GM18951 (cell line): ENCODE data around the gene DAB2IP.

ENCODE experiments used
- POLR2A ChIP-seq: IDR thresholded peaks from 4 replicates; pipeline ENCODE4 v1.6.1; 2011; ENCODE audit warnings: mild to moderate bottlenecking; ENCODE audit not compliant: insufficient read length, insufficient read depth; ENCODE audit errors: extremely low read depth
- in situ Hi-C: fragments of 300-500 bp; cut with MboI; formaldehyde crosslinking; loops from one replicate; pipeline ENCODE4 v1.12.0; 2022; ENCODE audit warnings: low sequenced_read_pairs, mixed read lengths, inconsistent platforms; ENCODE audit not compliant: unreplicated experiment

DAB2IP gene

DNA sequence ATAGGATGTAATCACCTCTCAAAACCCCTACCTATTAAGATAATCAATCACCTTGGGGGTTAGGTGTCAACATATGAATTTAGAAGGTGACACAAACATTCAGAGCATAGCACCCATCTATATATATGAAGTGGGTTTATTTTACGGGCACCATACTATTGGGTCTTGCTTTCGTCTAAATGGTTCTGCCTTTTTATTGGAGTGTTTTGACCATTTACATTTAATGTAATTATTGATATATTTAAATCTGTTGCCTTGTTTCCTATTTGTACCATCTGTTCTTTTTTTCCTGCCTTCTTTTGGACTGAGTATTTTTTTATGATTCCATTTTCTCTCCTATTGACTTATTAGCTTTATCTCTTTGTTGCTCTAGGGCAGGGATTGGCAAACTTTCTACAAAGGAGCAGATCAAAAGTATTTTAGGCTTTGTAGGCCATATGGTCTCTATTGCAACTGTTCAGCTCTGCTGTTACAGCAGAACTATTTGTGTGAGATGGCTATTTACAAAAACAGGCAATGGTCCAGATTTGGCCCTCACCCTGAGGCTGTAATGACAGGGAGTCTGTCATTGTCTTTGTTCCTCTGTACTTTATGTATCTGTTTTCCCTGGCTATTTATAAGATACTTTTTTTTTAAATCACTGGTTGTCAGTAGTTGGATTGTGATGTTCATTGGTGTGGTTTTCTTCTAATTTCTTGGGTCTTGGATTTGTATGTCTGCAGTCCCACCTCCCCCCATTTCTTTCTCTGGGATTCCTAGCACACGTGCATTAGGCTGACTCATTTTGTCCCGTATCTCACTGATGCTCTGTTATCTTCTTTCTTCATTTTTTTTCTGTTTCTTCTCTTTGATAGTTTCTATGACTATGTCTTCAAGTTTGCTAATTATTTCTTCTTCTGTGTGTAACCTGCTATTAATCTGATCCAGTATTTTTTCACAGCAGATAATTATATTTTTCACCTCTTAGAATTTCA lies 127.1 kb downstream of the DAB2IP start:
- in situ Hi-C loops = no loop called here
- no peak for TF ChIP-seq POLR2A

DNA sequence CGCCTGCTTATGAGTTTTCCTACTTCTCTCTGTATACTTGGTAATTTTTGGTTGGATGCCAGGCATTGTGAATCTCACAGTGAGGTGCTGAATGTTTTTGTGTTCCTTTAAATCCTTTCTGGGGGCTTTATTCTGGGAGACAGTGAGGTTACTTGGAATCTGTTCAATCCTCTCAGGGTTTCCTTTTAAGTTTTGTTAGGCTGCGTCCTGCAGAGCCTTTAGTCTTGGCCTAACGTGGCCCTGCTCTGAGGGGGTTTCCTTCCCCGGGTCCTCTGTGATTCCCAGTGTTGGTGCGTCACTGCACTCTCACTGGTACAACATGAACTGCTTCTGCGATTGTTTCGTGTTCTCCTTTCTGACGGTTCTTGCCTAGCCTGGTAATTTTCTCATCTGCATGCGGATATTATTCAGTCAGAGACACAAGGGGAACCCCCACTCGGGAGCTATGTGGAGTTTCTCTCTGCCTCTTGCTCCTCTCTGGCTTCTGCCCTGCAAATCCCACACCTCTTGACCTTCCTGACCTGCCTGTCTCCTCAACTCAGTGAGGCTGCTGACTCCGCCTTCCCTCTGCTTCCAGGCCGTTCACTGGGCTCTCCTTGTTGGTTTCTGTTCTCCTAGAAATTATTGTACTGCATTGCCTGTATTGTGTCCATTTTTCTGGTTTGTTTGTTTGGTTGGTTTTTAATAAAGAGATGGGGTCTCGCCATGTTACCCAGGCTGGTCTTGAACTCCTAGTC lies 128.1 kb downstream of the DAB2IP start:
- in situ Hi-C loops = no loop called here
- TF ChIP-seq POLR2A = no peak

DNA sequence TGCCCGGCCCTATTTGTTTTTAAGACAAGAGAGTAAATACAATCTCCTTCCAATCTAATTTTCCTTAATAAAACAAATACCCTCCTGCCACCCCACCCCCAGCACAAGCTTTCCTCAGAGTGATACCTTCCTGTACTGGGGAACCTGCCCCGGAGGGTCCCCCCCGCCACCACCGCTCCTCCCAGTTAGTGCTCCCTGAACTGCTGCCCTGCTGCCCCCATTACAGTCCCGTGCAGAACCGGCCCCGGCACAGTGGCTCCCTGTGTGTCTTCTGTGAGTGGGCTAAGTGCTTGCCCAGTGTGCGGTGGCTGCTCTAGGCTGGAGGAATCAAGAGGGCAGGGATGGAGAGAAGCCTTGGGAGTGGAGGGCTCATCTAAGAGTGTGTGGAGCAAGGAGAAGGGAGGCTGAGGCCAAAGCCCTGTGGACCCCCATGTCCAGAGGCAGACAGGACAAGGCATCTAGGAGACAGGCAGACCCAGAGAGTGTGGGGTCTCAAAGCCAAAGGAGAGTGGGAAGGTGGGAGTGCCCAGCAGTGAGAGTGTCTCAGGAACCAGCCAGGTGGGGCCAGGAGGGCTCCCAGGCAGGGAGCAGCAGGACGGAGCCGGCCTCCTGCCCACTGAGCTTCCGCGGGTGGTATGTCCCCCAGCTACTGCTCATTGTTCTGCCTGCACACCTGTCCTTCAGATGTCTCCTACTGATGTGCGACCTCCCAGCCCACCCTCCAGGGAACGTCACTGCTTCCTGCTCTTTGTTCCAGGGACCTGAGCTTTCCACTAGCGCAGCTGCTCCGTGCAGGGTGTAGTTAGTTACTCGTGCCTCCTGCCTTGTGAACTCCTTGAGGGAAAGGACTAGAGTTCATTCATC lies 129.0 kb downstream of the DAB2IP start:
- no peak for TF ChIP-seq POLR2A
- in situ Hi-C loops = no loop called here

DNA sequence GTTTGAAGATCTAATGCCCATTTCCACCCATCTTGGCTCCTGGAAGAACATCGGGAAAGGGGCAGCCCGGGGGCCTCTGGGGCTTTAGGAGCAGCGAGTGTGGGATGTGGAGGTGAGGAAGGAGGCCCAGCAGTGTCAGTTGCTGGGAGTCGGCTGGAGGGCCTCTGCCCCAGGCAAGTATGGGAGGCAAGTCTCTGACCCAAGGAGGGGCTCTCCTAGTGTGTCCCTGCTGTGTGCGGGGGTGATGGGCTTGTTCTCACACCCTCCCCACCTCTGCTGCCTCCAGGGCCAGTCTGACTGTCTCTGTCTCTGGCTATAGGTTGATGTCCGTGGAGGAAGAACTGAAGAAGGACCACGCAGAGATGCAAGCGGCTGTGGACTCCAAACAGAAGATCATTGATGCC lies 129.7 kb downstream of the DAB2IP start:
- TF ChIP-seq POLR2A = no peak
- in situ Hi-C loops = no loop called here

DNA sequence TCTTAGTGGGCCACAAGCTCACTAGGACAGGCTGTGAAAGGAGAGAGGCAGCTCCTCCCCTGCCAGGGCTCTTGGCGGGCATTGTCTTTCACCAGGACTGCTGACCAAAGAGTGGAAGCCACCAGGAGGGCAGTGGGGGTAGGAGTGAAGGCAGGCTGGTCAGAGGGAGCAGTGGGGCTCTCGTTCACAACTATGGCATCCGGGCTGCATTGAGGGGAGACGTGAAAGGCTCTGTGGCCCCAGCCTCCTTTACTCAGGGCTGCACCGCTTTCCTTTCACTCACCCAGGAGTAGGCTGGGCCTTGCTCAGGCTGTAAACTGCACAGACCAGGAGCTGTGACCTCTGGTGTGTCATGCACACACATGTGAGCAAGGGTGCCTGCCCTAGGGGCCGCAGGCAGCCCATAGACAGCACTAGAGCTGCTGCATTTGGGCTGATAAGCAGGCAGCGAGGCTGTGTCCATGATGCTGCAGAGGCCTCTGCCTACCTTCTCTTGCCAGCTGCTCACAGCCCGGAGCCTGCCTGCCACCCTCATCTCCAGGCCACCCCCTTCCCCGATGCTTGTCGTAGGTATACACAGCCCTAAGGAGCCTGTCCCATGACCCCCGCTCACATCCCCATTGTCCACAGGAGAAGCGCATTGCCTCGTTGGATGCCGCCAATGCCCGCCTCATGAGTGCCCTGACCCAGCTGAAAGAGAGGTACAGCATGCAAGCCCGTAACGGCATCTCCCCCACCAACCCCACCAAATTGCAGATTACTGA lies 130.4 kb downstream of the DAB2IP start:
- in situ Hi-C loops = no loop called here
- TF ChIP-seq POLR2A = no peak

DNA sequence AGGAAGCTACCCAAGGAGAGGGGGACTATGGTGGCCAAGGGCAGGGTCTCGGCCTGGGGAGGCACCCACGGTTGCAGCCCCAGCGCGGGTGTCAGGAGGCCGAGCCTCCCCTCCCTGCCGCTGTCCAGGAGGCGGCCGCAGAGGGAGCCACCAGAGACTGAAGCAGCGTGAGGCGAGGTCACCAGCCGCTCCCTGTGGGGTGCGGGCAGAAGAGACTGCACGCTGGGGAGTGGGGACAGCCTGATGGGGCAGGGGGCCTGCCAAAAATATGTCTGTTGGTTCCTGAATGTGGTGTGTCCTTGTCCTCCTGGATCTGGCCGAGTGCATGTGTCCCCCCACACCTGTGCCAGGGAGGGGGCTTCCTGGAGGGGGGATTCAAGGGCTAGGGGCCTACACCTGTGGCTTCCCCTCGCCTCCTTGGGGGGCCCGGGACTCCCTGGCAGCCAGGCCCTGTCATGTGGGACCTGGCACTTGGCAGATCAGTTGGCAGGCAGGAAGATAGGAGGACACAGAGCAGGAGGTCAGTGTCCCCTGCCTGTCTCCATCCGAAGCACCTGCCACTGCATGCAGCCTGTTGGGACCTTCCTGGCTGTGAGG lies 131.2 kb downstream of the DAB2IP start:
- TF ChIP-seq POLR2A = no peak
- in situ Hi-C loops = no loop called here

DNA sequence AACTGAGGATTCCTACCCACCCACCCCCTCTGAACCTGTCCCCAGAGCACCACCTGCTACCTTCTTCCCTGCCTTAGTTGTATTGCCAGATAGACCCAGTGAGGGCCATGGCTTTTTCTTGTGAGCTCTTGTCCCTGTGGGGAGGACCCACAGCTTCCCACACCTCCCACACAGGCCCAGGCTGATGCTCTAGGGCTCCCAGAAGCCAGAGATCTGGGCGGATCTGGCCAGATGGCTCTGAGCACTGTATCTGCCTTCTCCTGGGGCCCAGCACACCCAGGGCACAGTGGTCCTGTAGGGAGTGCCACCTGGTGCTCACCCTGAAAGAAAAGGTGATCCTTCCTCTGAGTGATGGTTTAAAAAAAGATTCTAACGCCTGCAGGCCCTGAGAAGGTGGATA lies 131.7 kb downstream of the DAB2IP start:
- no peak for TF ChIP-seq POLR2A
- in situ Hi-C loops = no loop called here

DNA sequence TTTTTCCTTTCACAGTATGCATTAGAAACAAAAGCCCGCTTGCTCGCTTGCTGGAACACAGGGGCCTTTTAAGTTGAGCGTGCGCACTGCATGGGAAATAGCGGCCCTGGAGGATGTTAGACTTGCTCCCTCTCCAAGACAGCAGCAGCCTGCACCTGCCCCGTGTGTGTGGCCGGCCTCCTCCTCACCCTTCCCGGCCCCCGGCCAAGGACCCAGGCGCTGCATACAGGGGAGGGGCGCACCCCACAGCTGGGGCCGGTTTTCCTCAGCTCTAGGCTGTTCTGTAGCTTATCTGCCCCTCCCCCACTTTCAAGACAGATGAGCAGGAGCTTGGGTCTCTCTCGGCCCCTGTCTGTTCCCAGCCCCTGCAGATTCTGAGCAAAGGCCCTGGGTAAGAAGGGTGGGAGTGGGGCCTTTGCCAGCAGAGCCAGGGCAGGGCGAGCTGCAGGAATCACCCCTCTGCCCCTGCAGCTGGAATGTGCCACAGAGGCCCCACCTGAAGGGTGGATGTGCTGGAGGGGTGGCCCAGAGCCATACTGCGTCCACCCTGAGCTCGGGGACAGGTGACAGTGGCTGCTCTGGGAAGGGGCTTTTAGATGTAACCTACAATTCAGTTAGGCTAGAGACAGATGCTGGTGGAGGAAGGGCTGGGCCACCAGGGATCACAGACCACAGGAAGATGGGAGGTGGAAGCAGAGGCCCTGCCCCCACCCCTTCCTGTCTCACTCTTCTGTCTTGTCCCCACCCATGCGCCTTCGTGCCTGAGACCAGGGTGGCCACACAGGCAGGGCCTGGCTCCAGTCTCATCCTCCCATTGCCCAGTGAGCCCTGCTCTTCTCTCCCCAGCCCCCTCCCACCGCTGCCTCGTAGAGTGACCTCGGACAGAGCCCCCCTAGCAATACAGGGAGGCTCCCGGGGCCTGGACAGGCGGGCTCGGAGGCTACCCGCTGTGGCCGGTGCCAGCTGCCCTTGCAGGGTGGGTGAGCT lies 132.4 kb downstream of the DAB2IP start:
- in situ Hi-C loops = no loop called here
- no peak for TF ChIP-seq POLR2A

DNA sequence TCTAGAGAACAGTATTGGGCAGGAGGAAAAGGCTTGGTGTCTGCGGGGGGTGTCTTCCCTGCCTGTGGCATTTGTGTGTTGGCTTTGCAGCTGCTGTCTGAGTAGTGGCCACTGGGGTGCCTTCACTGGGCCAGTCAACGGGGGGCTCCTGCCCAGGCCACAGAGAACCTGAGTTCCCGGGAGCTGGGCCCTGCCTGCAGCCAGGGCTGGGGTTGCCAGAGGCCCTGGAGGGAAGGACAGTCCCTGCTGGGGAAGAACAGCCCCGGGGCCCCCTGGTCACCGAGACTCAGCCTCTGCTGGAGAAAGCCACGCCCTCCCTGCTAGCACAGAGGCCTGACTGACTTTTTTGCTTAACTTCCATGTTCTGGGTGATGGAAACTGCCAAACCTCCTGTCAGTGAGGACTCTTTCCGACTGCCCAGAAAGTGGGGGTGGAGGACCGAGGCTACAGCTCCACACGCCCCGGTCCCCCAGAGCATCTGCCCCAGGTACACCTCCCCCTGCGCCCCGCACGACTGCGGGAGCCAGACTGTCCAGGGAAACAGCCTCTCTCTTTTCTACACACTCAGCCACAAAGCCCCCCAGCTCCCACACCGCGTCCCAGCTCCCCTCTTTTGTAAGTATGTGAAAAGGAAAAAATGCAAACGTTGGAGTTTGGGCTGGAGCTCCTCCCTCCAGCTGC lies 133.4 kb downstream of the DAB2IP start:
- in situ Hi-C loops = no loop called here
- TF ChIP-seq POLR2A = no peak

DNA sequence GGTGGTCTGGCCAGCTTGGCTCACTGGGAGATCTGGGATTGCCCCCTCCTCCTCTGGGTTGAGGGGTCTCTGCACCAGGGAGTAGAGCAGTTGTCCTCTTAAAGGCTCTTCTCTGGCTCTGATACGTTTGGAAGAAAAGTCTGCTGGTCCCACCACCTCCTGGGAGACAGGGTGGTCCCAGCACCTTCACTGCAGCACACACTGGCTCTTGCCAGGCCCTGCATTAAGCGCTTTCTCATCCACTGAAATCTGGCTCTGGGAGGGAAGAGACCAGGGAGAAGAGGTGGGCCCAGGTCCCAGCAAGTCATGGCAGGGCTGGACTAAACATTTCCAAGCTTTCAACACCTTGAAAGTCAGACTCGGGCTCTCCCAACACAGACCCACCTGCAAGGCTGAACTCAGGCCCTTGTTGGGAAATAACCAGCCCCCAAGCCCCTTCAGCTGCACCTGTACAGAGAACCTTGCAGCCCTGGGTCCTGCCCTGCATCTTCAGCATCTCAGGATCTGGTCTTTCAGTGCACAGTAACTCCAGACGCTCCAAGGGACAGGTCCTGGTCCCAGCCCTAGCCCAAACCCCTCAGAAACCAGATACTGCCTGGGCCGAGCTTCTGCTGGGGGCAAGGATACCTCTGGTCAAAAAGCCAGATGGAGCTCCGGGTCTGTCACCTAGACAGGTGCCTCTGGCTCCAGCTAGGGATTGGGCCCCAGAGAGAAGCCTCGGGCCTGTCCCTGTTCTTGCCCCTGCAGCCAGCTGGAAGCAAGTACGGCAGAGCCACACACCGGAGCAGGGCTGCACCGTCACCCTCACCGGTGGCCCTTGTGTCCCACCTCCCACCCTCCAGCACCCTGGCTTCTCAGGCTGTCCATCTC lies 134.5 kb downstream of the DAB2IP start:
- TF ChIP-seq POLR2A = no peak
- in situ Hi-C loops = no loop called here
